GM12878 (cell line): ENCODE measurements around the gene TRIM40.

Source experiments
- CBX5 ChIP-seq: sonication (generic); IDR thresholded peaks from 2 replicates; pipeline ENCODE4 v1.6.1; 2016; ENCODE audit warnings: low read depth, moderate library complexity, mild to moderate bottlenecking, inconsistent platforms
- EP300 ChIP-seq, 2 experiments: fragments of 150-350 bp in 1 of 2; IDR thresholded peaks; 2 replicates each; pipeline ENCODE4 v1.6.1; 2011 to 2012; ENCODE audit warnings: low read depth in 2 of 2, low read length in 2 of 2, borderline replicate concordance in 1 of 2, improper control_type of control experiment in 1 of 2, inconsistent platforms in 1 of 2; ENCODE audit not compliant: control insufficient read depth in 1 of 2
- GABPA ChIP-seq: IDR thresholded peaks from 2 replicates; pipeline ENCODE4 v1.6.1; 2014; ENCODE audit warnings: antibody characterized with exemption, low read depth, mild to moderate bottlenecking, inconsistent platforms
- NBN ChIP-seq: fragments of 450-650 bp; IDR thresholded peaks from 2 replicates; pipeline ENCODE4 v1.6.1; 2016
- NFIC ChIP-seq: IDR thresholded peaks from 2 replicates; pipeline ENCODE4 v1.6.1; 2012; ENCODE audit warnings: low read depth, mild to moderate bottlenecking, inconsistent platforms, low read length, moderate library complexity
- POLR2AphosphoS5 ChIP-seq: IDR thresholded peaks from 2 replicates; pipeline ENCODE4 v1.6.1; 2011; ENCODE audit warnings: mild to moderate bottlenecking, low read length, inconsistent platforms
- RB1 ChIP-seq: fragments of 450-650 bp; formaldehyde crosslinking; IDR thresholded peaks from 2 replicates; pipeline ENCODE4 v1.6.1; 2017; ENCODE audit warnings: mild to moderate bottlenecking, borderline replicate concordance
- SMC3 ChIP-seq: IDR thresholded peaks from 2 replicates; pipeline ENCODE4 v1.6.1; 2011; ENCODE audit warnings: low read length, improper control_type of control experiment, borderline replicate concordance
- SREBF1 ChIP-seq: IDR thresholded peaks from 2 replicates; pipeline ENCODE4 v1.6.1; 2012; ENCODE audit warnings: mild to moderate bottlenecking, low read length
- TCF12 ChIP-seq: IDR thresholded peaks from 2 replicates; pipeline ENCODE4 v1.6.1; 2011; ENCODE audit warnings: low read depth, mild to moderate bottlenecking, low read length
- TF ChIP-seq, protein P1 (sequence below), 3 experiments: IDR thresholded peaks in 2 of 3; conservative IDR thresholded peaks in 1 of 3; 2 replicates each; pipeline ENCODE4 v1.5.1; 2011; ENCODE audit warnings: low read depth in 3 of 3, low read length in 3 of 3, mild to moderate bottlenecking in 3 of 3, control low read depth in 2 of 3, moderate library complexity in 2 of 3, inconsistent platforms in 1 of 3, mixed read lengths in 1 of 3; ENCODE audit not compliant: control insufficient read depth in 2 of 3, insufficient read depth in 1 of 3; ENCODE audit errors: extremely low read depth in 1 of 3
- TF ChIP-seq, protein P2 (sequence below): IDR thresholded peaks from 2 replicates; pipeline ENCODE4 v1.6.1; 2012; ENCODE audit warnings: low read depth, low read length, improper control_type of control experiment

DNA sequence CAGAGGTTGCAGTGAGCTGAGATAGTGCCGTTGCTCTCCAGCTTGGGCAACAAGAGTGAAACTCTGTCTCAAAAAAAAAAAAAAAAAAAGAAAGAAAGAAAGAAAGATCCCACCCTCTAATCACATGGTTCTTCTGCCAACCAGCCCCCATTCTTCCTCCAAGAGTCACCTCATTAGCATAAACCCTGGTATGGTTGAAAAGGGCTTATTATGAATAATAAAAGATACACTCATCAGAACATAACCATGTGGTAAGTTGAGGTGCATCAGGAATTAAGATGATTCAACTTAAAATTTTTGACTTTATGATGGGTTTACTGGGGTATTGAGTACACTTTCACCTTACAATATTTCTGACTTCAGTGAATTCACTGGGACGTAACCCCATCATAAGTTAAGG is 793 bp upstream of the TRIM40 start:
- TF ChIP-seq GABPA (no peak), NFIC (no peak), SMC3 (no peak), POLR2AphosphoS5 (no peak), TCF12 (no peak), EP300 (IDR thresholded peaks at IDR 0.05; ENCODE audit: borderline replicate concordance in 1 of 2, control insufficient read depth in 1 of 2, low read depth in 2 of 2, low read length in 2 of 2) (no peak), RB1 (no peak), SREBF1 (no peak), CBX5 (no peak), NBN (no peak)
- TF ChIP-seq, protein P1, sequence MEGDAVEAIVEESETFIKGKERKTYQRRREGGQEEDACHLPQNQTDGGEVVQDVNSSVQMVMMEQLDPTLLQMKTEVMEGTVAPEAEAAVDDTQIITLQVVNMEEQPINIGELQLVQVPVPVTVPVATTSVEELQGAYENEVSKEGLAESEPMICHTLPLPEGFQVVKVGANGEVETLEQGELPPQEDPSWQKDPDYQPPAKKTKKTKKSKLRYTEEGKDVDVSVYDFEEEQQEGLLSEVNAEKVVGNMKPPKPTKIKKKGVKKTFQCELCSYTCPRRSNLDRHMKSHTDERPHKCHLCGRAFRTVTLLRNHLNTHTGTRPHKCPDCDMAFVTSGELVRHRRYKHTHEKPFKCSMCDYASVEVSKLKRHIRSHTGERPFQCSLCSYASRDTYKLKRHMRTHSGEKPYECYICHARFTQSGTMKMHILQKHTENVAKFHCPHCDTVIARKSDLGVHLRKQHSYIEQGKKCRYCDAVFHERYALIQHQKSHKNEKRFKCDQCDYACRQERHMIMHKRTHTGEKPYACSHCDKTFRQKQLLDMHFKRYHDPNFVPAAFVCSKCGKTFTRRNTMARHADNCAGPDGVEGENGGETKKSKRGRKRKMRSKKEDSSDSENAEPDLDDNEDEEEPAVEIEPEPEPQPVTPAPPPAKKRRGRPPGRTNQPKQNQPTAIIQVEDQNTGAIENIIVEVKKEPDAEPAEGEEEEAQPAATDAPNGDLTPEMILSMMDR (IDR thresholded peaks at IDR 0.05 in 2 of 3, conservative IDR thresholded peaks at IDR 0.05 in 1 of 3; ENCODE audit: control insufficient read depth in 2 of 3, extremely low read depth in 1 of 3, insufficient read depth in 1 of 3, low read depth in 3 of 3, low read length in 3 of 3): no peak
- TF ChIP-seq, protein P2, sequence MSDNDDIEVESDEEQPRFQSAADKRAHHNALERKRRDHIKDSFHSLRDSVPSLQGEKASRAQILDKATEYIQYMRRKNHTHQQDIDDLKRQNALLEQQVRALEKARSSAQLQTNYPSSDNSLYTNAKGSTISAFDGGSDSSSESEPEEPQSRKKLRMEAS: no peak
